T-cell (primary cell): Measurements from ENCODE around the gene FHL3. TPM values are rescaled to one million over a fixed set of nuclear protein-coding genes. Genes with fewer than 3 reads are reported as not detected.

Source experiments
- ATAC-seq, 4 experiments: fragments of 200-7000 bp in 3 of 4; fragments of 150-1000 bp in 1 of 4; cut with Tn5 transposase; replicated peaks in 1 of 4; 1 replicate in 3 of 4; 2 replicates in 1 of 4; pipeline ENCODE4 v1.10.0; 2021; ENCODE audit warnings: moderate library complexity in 3 of 4, mild to moderate bottlenecking in 2 of 4, moderate number of reproducible peaks in 1 of 4
- CTCF ChIA-PET, 2 donors: fragments of 300-600 bp; sonication (Branson Sonifier 250); formaldehyde crosslinking; loops; one replicate each; lab custom pipeline; 2022; ENCODE audit warnings: antibody characterized with exemption in 2 of 2; lab: Charles Lee
- POLR2A ChIA-PET, 2 donors: fragments of 300-600 bp; sonication (Branson Sonifier 250); formaldehyde crosslinking; loops; one replicate each; lab custom pipeline; 2022; ENCODE audit warnings: antibody characterized with exemption in 2 of 2; lab: Charles Lee
- DNase-seq, 35 experiments: peaks; one replicate each; pipeline versions ENCODE4 v3.0.0 to v3.0.0-alpha.2; 2013 to 2023
- H3K27ac ChIP-seq: one replicate; pipeline ENCODE4 v1.5.1; 2013; ENCODE audit warnings: low read length
- H3K27me3 ChIP-seq, 2 experiments: replicated peaks in 1 of 2; 1 replicate in 1 of 2; 2 replicates in 1 of 2; pipeline versions ENCODE4 v1.6.1 to v1.7.0; 2013; ENCODE audit warnings: low read length in 1 of 2, mixed read lengths in 1 of 2; ENCODE audit not compliant: control insufficient read depth in 2 of 2, insufficient read depth in 2 of 2; ENCODE audit errors: extremely low read depth in 1 of 2
- H3K36me3 ChIP-seq, 2 donors: 1 replicate in 1 of 2; 2 replicates in 1 of 2; pipeline versions ENCODE4 v1.6.1 to v1.7.0; 2013; ENCODE audit warnings: low read length in 1 of 2; ENCODE audit not compliant: control insufficient read depth in 2 of 2, insufficient read depth in 1 of 2; ENCODE audit errors: extremely low read depth in 1 of 2
- H3K4me1 ChIP-seq, 2 experiments: 1 replicate in 1 of 2; 2 replicates in 1 of 2; pipeline versions ENCODE4 v1.6.1 to v1.7.0; 2013; ENCODE audit warnings: low read length in 2 of 2, mixed read lengths in 1 of 2; ENCODE audit not compliant: insufficient read depth in 2 of 2, control insufficient read depth in 1 of 2; ENCODE audit errors: extremely low read depth in 1 of 2
- H3K4me3 ChIP-seq, 2 donors: 1 replicate in 1 of 2; 2 replicates in 1 of 2; pipeline versions ENCODE4 v1.5.1 to v1.7.0; 2013; ENCODE audit warnings: mild to moderate bottlenecking in 2 of 2, low read length in 1 of 2, moderate library complexity in 1 of 2; ENCODE audit not compliant: control insufficient read depth in 1 of 2; ENCODE audit errors: extremely low read depth in 1 of 2
- H3K9me3 ChIP-seq: 2 replicates; pipeline ENCODE4 v1.7.0; 2013
- H3K27ac Mint-ChIP-seq, 2 donors: one replicate each; pipeline ENCODE4 v1.8.0; 2020 to 2021; ENCODE audit warnings: mild to moderate bottlenecking in 2 of 2, mixed read lengths in 2 of 2
- H3K27me3 Mint-ChIP-seq, 2 donors: one replicate each; pipeline ENCODE4 v1.8.0; 2021 to 2022; ENCODE audit warnings: mixed read lengths in 2 of 2
- H3K36me3 Mint-ChIP-seq: one replicate; pipeline ENCODE4 v1.8.0; 2021; ENCODE audit warnings: mixed read lengths
- H3K4me1 Mint-ChIP-seq, 3 donors: one replicate each; pipeline ENCODE4 v1.8.0; 2020 to 2022; ENCODE audit warnings: mixed read lengths in 3 of 3, mild to moderate bottlenecking in 1 of 3
- H3K4me3 Mint-ChIP-seq, 3 donors: one replicate each; pipeline ENCODE4 v1.8.0; 2020 to 2022; ENCODE audit warnings: mild to moderate bottlenecking in 3 of 3, mixed read lengths in 3 of 3, moderate library complexity in 3 of 3
- H3K9me3 Mint-ChIP-seq, 3 donors: one replicate each; pipeline ENCODE4 v1.8.0; 2020 to 2022; ENCODE audit warnings: mixed read lengths in 3 of 3
- WGBS: methylation state at CpG from one replicate; pipeline ENCODE4 v1.1.5; 2013; ENCODE audit warnings: missing lambda C conversion rate; ENCODE audit not compliant: insufficient coverage; 5-methylcytosine and 5-hydroxymethylcytosine counted together
- total RNA-seq, 35 experiments: library from RNA in 6 of 35; stranded (reverse) in 6 of 35; fragments of 120-200 nt in 1 of 35; gene quantifications; one replicate each; pipeline versions ENCODE4 v1.2.1 to v1.2.4 and lab custom pipeline; 2013 to 2026

Gene FHL3
- total RNA-seq, 5 donors from 2014 or later (not counting 1 experiment from before 2014, with no cell fraction given) = 4.1 to 19.3 (median 8.1) TPM

- no peaks in the 10 kb centered on the region for H3K4me1 Mint-ChIP-seq
- ChIA-PET CTCF (no interaction called here), POLR2A (no interaction called here)
- H3K27ac ChIP-seq = no peak overlapping the region
- no peak overlapping the region for H3K4me3 ChIP-seq
- H3K9me3 Mint-ChIP-seq = no peaks in the 10 kb centered on the region
- H3K36me3 ChIP-seq = peaks cover 0 to 46% of the 10 kb centered on the region in 2 donors
- H3K27me3 Mint-ChIP-seq = no peaks in the 10 kb centered on the region
- DNase-seq (no peak), ATAC-seq (no peak)
- 100% methylated on average over 1 of the region's 2 CpGs for WGBS
- peaks cover 30% of the 10 kb centered on the region for H3K36me3 Mint-ChIP-seq
- no peaks in the 10 kb centered on the region for H3K9me3 ChIP-seq
- H3K27me3 ChIP-seq = no peaks in the 10 kb centered on the region
- H3K27ac Mint-ChIP-seq = no peak overlapping the region
- no peaks in the 10 kb centered on the region for H3K4me1 ChIP-seq
- H3K4me3 Mint-ChIP-seq = no peak overlapping the region
Measured at GRCh38 chr1:37958690-37959089, 46.6 kb downstream of the FHL3 start.

- peaks cover 0 to 35% of the 10 kb centered on the region in 2 donors for H3K36me3 ChIP-seq
- Mint-ChIP-seq H3K4me3 (no peak overlapping the region), H3K4me1 (no peaks in the 10 kb centered on the region), H3K27me3 (no peaks in the 10 kb centered on the region), H3K36me3 (peaks cover 22% of the 10 kb centered on the region), H3K27ac (no peak overlapping the region), H3K9me3 (no peaks in the 10 kb centered on the region)
- no peak overlapping the region for H3K27ac ChIP-seq
- ChIA-PET CTCF (no interaction called here), POLR2A (no interaction called here)
- H3K4me1 ChIP-seq = no peaks in the 10 kb centered on the region
- DNase-seq (no peak), ATAC-seq (no peak)
- H3K27me3 ChIP-seq = no peaks in the 10 kb centered on the region
- 90% methylated on average over 3 of the region's 3 CpGs for WGBS
- no peaks in the 10 kb centered on the region for H3K9me3 ChIP-seq
- H3K4me3 ChIP-seq = no peak overlapping the region
Measured at GRCh38 chr1:37955685-37956084, 49.6 kb downstream of the FHL3 start.

GRCh38 chr1:37954316-37954971, 50.9 kb downstream of the FHL3 start:
- ChIA-PET POLR2A (no interaction called here), CTCF (no interaction called here)
- H3K36me3 ChIP-seq = peaks cover 0 to 27% of the 10 kb centered on the region in 2 donors
- no peak overlapping the region for H3K4me3 ChIP-seq
- Mint-ChIP-seq H3K36me3 (peaks cover 14% of the 10 kb centered on the region), H3K27ac (no peak overlapping the region), H3K4me3 (no peak overlapping the region), H3K4me1 (no peaks in the 10 kb centered on the region), H3K9me3 (no peaks in the 10 kb centered on the region), H3K27me3 (no peaks in the 10 kb centered on the region)
- DNase-seq = no peak
- H3K27ac ChIP-seq = no peak overlapping the region
- 94% methylated on average over 2 of the region's 3 CpGs for WGBS
- H3K9me3 ChIP-seq = no peaks in the 10 kb centered on the region
- H3K27me3 ChIP-seq = no peaks in the 10 kb centered on the region
- no peaks in the 10 kb centered on the region for H3K4me1 ChIP-seq
- no peak for ATAC-seq

GRCh38 chr1:37952738-37953137, 52.6 kb downstream of the FHL3 start:
- Mint-ChIP-seq H3K4me1 (no peaks in the 10 kb centered on the region), H3K4me3 (no peak overlapping the region), H3K27me3 (no peaks in the 10 kb centered on the region), H3K27ac (no peak overlapping the region), H3K36me3 (peaks cover 9% of the 10 kb centered on the region), H3K9me3 (no peaks in the 10 kb centered on the region)
- DNase-seq (no peak), ATAC-seq (no peak)
- Histone ChIP-seq H3K4me3 (no peak overlapping the region), H3K36me3 (peaks cover 0 to 10% of the 10 kb centered on the region in 2 donors), H3K27me3 (no peaks in the 10 kb centered on the region), H3K9me3 (no peaks in the 10 kb centered on the region), H3K27ac (no peak overlapping the region), H3K4me1 (no peaks in the 10 kb centered on the region)
- no CpG with 5 or more reads among the region's 3 CpGs for WGBS
- POLR2A ChIA-PET = no interaction called here
- CTCF ChIA-PET = no interaction called here

GRCh38 chr1:37951783-37952624, 53.3 kb downstream of the FHL3 start:
- Histone ChIP-seq H3K27me3 (no peaks in the 10 kb centered on the region), H3K36me3 (peaks cover 0 to 4% of the 10 kb centered on the region in 2 donors), H3K27ac (no peak overlapping the region), H3K9me3 (no peaks in the 10 kb centered on the region), H3K4me1 (peaks cover 2 to 6% of the 10 kb centered on the region in 2 experiments), H3K4me3 (no peak overlapping the region)
- DNase-seq (no peak), ATAC-seq (no peak)
- Mint-ChIP-seq H3K27me3 (no peaks in the 10 kb centered on the region), H3K4me1 (peaks cover 6 to 7% (median 6%) of the 10 kb centered on the region in 3 donors), H3K9me3 (no peaks in the 10 kb centered on the region), H3K27ac (no peak overlapping the region), H3K36me3 (peaks cover 5% of the 10 kb centered on the region), H3K4me3 (no peak overlapping the region)
- CTCF ChIA-PET = no interaction called here
- POLR2A ChIA-PET = no interaction called here
- 49% methylated on average over 4 of the region's 4 CpGs for whole genome bisulfite sequencing

GRCh38 chr1:37951041-37951782, 54.1 kb downstream of the FHL3 start:
- CTCF ChIA-PET = no interaction called here

More at GRCh38 chr1:37951041-37951782, 54.1 kb downstream of the FHL3 start:
- ATAC-seq = no peak
- H3K9me3 Mint-ChIP-seq = no peaks in the 10 kb centered on the region
- Histone ChIP-seq H3K36me3 (no peaks in the 10 kb centered on the region), H3K4me3 (no peak overlapping the region), H3K27ac (no peak overlapping the region), H3K27me3 (no peaks in the 10 kb centered on the region), H3K9me3 (no peaks in the 10 kb centered on the region), H3K4me1 (peaks cover 2 to 14% of the 10 kb centered on the region in 2 experiments)
- DNase-seq = no peak
- peaks cover 13% of the 10 kb centered on the region in 3 donors for H3K4me1 Mint-ChIP-seq
- WGBS = 85% methylated on average over 6 of the region's 11 CpGs
- POLR2A ChIA-PET = no interaction called here
- H3K36me3 Mint-ChIP-seq = peaks cover 2% of the 10 kb centered on the region
- H3K4me3 Mint-ChIP-seq = no peak overlapping the region
- H3K27me3 Mint-ChIP-seq = no peaks in the 10 kb centered on the region
- no peak overlapping the region for H3K27ac Mint-ChIP-seq
